Measurements from ENCODE around the gene C5orf52.
"Not testable (repeated sequence)": the region's sequence is repeated elsewhere in the genome, so short reads cannot be mapped to it uniquely, and the experiment has no call there.

Gene C5orf52

DNA sequence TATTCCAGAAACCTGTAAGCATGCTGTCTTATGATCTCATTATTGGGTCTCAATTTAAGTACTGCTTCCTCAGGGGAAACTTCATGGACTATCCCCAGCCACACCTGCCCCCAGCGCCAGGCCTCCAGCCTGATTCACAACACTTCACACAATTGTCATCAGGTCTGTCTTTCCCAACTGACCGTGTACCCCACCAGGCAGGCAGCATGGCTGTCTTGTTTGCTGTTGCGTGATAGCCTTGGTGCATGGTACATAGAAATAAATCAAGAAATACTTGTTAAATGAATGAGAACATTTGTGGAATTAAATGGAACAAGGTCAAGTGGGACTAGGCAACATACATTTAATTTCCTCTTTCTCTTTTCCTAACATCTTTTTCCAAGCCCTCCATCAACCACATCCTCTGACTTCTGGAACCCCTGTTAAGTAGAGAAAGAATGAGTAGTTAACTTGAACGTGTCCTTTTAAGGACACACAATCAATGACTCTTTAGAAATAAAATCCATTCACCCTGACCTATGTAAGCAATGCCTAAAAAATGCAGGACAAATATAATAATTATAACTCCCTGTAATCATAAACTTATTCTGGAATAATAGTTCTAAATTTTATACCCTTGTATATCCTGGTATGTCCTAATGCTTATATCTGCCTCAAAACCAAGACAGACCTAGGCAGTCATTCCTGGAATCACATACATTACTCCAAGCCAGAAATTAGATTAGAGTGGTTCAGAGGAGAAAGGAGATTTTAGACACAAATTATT, 42.7 kb downstream of the C5orf52 start:
- no peak overlapping the region for H3K4me3 ChIP-seq (ENCODE audit: low read depth, low read length)
- TF ChIP-seq, protein P1, sequence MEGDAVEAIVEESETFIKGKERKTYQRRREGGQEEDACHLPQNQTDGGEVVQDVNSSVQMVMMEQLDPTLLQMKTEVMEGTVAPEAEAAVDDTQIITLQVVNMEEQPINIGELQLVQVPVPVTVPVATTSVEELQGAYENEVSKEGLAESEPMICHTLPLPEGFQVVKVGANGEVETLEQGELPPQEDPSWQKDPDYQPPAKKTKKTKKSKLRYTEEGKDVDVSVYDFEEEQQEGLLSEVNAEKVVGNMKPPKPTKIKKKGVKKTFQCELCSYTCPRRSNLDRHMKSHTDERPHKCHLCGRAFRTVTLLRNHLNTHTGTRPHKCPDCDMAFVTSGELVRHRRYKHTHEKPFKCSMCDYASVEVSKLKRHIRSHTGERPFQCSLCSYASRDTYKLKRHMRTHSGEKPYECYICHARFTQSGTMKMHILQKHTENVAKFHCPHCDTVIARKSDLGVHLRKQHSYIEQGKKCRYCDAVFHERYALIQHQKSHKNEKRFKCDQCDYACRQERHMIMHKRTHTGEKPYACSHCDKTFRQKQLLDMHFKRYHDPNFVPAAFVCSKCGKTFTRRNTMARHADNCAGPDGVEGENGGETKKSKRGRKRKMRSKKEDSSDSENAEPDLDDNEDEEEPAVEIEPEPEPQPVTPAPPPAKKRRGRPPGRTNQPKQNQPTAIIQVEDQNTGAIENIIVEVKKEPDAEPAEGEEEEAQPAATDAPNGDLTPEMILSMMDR (IDR thresholded peaks at IDR 0.05; ENCODE audit: low read depth, low read length), result no peak

DNA sequence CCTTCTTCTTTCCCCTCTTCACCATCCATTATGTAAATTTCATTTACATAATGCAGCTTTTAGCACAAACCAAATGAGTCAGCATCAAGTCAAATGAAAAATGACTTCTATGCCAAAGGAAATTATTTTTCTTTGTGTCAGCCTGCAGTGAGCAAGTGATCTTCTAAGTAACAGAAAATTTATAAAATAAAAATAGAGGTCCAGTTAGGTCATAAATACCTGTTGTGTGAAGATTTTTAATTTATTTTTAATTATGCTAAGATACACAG, 43.2 kb downstream of the C5orf52 start:
- TF ChIP-seq, protein P1 (IDR thresholded peaks at IDR 0.05; ENCODE audit: low read depth, low read length), result no peak
- no peak overlapping the region for H3K4me3 ChIP-seq (ENCODE audit: low read depth, low read length)

DNA sequence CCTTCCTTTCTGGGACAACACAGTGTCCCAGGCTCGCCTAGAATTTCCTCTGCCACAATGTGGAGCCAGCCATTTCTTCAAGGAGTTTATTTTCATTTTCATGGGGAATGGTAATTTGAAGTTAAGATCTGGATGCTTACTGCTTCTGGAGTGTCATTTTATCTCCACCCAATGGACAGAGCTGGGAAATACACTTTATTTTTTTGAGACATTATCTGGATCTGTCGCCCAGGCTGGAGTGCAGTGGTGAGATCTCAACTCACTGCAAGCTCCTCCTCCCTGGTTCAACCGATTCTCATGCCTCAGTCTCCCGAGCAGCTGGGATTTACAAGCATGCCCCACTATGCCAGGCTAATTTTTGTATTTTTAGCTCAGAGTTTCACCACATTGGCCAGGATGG, 47.2 kb downstream of the C5orf52 start:
- no peak overlapping the region for H3K4me3 ChIP-seq (ENCODE audit: low read depth, low read length)
- TF ChIP-seq, protein P1 (IDR thresholded peaks at IDR 0.05; ENCODE audit: low read depth, low read length), result peak; percentile 26

DNA sequence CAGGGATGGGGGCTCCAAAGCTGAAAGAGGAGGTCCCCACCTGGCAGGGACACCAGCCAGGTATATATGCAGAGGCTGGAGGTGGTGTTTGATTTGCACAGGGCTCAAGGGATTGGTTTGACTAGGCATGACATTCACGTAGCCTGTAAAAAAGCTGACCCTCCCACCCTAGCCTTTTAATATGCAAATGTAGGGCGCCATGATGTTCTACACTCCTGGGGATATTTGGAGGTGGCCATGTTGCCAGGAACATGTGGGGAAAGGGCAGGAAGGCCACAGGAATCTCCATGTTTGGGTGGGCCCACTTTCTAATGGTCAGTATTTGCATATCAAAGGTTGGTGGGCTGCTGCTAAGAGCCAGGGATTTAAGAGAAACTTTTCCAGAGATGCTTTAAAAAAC, 47.9 kb downstream of the C5orf52 start:
- H3K4me3 ChIP-seq (ENCODE audit: low read depth, low read length), result no peak overlapping the region
- TF ChIP-seq, protein P1 (IDR thresholded peaks at IDR 0.05; ENCODE audit: low read depth, low read length), result no peak

DNA sequence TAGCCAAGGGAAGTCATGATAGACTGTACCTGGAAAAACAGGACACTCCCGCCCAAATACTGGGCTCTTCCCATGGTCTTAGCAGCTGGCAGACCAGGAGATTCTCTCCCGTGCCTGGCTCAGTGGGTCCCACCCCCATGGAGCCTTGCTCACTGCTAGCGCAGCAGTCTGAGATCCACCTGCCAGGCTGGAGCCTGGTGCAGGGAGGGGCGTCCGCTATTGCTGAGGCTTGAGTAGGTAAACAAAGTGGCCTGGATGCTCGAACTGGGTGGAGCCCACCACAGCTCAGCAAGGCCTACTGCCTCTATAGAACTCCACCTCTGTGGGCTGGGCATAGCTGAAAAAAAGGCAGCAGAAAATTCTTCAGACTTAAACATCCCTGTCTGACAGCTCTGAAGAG, 49.8 kb downstream of the C5orf52 start:
- TF ChIP-seq, protein P1 (IDR thresholded peaks at IDR 0.05; ENCODE audit: low read depth, low read length), result no peak
- H3K4me3 ChIP-seq (ENCODE audit: low read depth, low read length), result no peak overlapping the region

DNA sequence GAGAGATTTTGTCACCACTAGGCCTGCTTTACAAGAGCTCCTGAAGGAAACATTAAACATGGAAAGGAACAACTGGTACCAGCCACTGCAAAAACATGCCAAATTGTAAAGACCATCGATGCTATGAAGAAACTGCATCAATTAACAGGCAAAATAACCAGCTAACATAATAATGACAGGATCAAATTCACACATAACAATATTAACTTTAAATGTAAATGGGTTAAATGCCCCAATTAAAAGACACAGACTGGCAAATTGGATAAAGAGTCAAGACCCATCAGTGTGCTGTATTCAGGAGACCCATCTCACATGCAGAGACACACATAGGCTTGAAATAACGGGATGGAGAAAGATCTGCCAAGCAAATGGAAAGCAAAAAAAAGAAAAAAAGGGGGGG, 51.6 kb downstream of the C5orf52 start:
- H3K4me3 ChIP-seq (ENCODE audit: low read depth, low read length), result not testable (repeated sequence)

DNA sequence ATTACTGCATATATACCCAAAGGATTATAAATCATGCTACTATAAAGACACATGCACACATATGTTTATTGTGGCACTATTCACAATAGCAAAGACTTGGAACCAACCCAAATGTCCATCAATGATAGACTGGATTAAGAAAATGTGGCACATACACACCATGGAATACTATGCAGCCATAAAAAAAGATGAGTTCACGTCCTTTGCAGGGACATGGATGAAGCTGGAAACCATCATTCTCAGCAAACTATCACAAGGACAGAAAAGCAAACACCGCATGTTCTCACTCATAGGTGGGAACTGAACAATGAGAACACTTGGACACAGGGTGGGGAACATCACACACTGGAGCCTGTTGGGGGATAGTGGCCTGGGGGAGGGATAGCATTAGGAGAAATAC, 55.3 kb downstream of the C5orf52 start:
- H3K4me3 ChIP-seq (ENCODE audit: low read depth, low read length), result not testable (repeated sequence)

DNA sequence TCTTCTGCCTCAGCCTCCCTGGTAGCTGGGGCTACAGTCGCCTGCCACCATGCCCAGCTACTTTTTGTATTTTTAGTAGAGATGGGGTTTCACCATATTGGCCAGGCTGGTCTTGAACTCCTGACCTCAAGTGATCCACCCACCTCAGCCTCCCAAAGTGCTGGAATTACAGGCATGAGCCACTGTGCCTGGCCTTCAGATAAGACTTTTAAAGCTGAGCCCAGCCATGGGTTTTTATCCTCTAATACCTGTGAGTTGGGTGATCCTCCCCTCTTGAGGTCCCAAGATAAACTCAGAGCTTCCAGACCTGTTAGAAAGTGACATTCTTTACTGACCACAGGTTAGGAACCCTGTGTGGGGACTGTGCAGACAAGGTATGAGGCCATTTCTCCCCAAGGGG, 56.5 kb downstream of the C5orf52 start:
- H3K4me3 ChIP-seq (ENCODE audit: low read depth, low read length), result not testable (repeated sequence)
